Measurements from ENCODE around the gene LPIN2. TPM values are rescaled to one million over a fixed set of nuclear protein-coding genes. Genes with fewer than 3 reads are reported as not detected.
"Not testable (repeated sequence)": the region's sequence is repeated elsewhere in the genome, so short reads cannot be mapped to it uniquely, and the experiment has no call there.

LPIN2 gene
- total RNA-seq, 2 donors from 2014 or later = 23.6 to 59.0 TPM

DNA sequence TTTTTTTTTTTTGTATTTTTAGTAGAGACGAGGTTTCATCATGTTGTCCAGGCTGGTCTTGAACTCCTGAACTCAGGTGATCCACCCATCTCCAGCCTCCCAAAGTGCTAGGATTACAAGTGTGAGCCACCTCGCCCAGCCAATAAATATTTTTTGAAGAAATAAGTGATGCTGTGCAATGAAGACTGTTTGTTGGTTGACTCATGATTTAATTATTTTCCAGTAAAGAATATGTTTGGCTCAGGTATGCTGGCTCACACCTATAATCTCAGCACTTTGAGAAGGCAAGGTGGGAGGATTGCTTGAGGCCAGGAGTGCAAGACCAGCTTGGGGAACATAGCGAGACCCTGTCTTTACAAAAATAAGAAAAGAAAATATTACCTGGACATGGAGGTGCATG lies 41.8 kb upstream of the LPIN2 start:
- H3K9ac ChIP-seq (ENCODE audit: low read depth in 2 of 2, low read length in 2 of 2) = no peak overlapping the region
- no peaks in the 10 kb centered on the region for H3K9me3 ChIP-seq
- H3K36me3 ChIP-seq = no peaks in the 10 kb centered on the region
- H3K4me3 ChIP-seq = no peak overlapping the region
- H3K27me3 ChIP-seq = no peaks in the 10 kb centered on the region
- no peak for DNase-seq
- TF ChIP-seq CTCF (IDR thresholded peaks at IDR 0.05) = no peak
- peaks cover 4% of the 10 kb centered on the region for H3K4me1 ChIP-seq
- H3K27ac ChIP-seq = no peak overlapping the region
- intact Hi-C loops (cut with DNase I) = no loop called here

DNA sequence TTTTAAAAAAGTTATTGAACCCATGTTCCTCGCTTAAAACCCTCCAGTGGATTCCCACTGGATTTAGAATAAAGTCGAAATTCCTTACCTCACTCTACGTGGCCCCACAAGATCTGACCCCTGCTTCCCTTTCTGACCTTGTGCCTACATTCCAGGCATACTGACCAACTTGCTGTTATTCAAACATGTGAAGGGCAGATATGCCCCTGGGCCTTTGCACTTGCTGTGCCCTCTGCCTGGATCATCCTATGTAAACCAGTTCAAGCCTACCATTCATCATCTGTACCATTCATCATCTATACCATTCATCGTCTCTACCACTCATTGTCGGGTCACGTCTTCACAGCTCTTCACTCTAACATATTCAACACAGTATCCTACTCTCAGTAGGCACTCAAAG lies 41.3 kb upstream of the LPIN2 start:
- DNase-seq = no peak
- no peak overlapping the region for H3K9ac ChIP-seq (ENCODE audit: low read depth in 2 of 2, low read length in 2 of 2)
- H3K4me3 ChIP-seq = no peak overlapping the region
- no peaks in the 10 kb centered on the region for H3K9me3 ChIP-seq
- TF ChIP-seq CTCF (IDR thresholded peaks at IDR 0.05) = no peak
- peaks cover 4% of the 10 kb centered on the region for H3K4me1 ChIP-seq
- H3K27ac ChIP-seq = no peak overlapping the region
- intact Hi-C loops (cut with DNase I) = no loop called here
- H3K36me3 ChIP-seq = no peaks in the 10 kb centered on the region
- H3K27me3 ChIP-seq = no peaks in the 10 kb centered on the region

GRCh38 chr18:3053081-3053480 lies 40.1 kb upstream of the LPIN2 start:
- H3K36me3 ChIP-seq = no peaks in the 10 kb centered on the region
- no peak overlapping the region for H3K9ac ChIP-seq (ENCODE audit: low read depth in 2 of 2, low read length in 2 of 2)
- no peaks in the 10 kb centered on the region for H3K9me3 ChIP-seq
- intact Hi-C loops (cut with DNase I) = no loop called here
- H3K4me1 ChIP-seq = peaks cover 4% of the 10 kb centered on the region
- H3K27ac ChIP-seq = peak overlapping the region; percentile 78
- no peak for TF ChIP-seq CTCF (IDR thresholded peaks at IDR 0.05)
- no peak for DNase-seq
- no peak overlapping the region for H3K4me3 ChIP-seq
- no peaks in the 10 kb centered on the region for H3K27me3 ChIP-seq

DNA sequence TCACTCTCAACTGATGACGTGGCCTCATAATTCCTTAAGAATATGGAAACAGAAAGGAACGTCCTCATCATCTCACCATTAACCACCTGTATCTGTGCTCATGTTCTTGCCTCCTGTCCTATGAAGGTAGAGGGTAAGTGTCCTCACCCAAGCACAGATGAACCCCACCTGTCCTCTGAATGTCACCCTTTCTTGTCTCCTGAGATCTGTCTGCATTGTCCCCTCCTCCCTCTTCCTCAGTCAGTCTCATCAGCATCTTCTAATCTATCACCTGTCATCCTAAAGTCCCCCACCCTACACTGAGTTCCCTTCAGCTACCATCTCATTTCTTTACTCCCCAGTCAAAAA lies 39.4 kb upstream of the LPIN2 start:
- intact Hi-C loops (cut with DNase I) = no loop called here
- no peak overlapping the region for H3K9ac ChIP-seq (ENCODE audit: low read depth in 2 of 2, low read length in 2 of 2)
- H3K27me3 ChIP-seq = no peaks in the 10 kb centered on the region
- peaks cover 4% of the 10 kb centered on the region for H3K4me1 ChIP-seq
- H3K36me3 ChIP-seq = no peaks in the 10 kb centered on the region
- DNase-seq = no peak
- TF ChIP-seq CTCF (IDR thresholded peaks at IDR 0.05) = no peak
- no peak overlapping the region for H3K4me3 ChIP-seq
- H3K9me3 ChIP-seq = no peaks in the 10 kb centered on the region
- H3K27ac ChIP-seq = peak overlapping the region; percentile 78

GRCh38 chr18:3051718-3052410 lies 38.9 kb upstream of the LPIN2 start:
- Histone ChIP-seq H3K9me3 (no peaks in the 10 kb centered on the region), H3K4me1 (peaks cover 4% of the 10 kb centered on the region), H3K36me3 (no peaks in the 10 kb centered on the region), H3K4me3 (no peak overlapping the region), H3K9ac (ENCODE audit: low read depth in 2 of 2, low read length in 2 of 2) (peak overlapping the region in 1 of 2 donors; percentile 58), H3K27ac (peak overlapping the region; percentile 78), H3K27me3 (no peaks in the 10 kb centered on the region)
- peak; percentile 71 for DNase-seq
- intact Hi-C loops (cut with DNase I) = no loop called here
- no peak for TF ChIP-seq CTCF (IDR thresholded peaks at IDR 0.05)

- DNase-seq; H3K27me3 ChIP-seq; H3K36me3 ChIP-seq; H3K9ac ChIP-seq (ENCODE audit: low read depth in 2 of 2, low read length in 2 of 2); H3K4me1 ChIP-seq; intact Hi-C loops (cut with DNase I); H3K4me3 ChIP-seq; H3K27ac ChIP-seq; H3K9me3 ChIP-seq: not testable (repeated sequence)
These were observed 37.0 kb upstream of the LPIN2 start for GRCh38 chr18:3049897-3050454.
